Mesodermal cell (in vitro differentiated cells): ENCODE measurements around the gene CAMKMT.

Source experiments
- H3K27ac ChIP-seq: 2 replicates; pipeline ENCODE4 v1.7.0; 2013; ENCODE audit warnings: mild to moderate bottlenecking, low read depth, low read length, moderate library complexity; ENCODE audit not compliant: severe bottlenecking
- H3K36me3 ChIP-seq: 2 replicates; pipeline ENCODE4 v1.7.1; 2013; ENCODE audit warnings: mild to moderate bottlenecking, low read length, moderate library complexity; ENCODE audit not compliant: control insufficient read depth, insufficient read depth
- H3K4me1 ChIP-seq: one replicate; pipeline ENCODE4 v1.7.1; 2013; ENCODE audit warnings: mild to moderate bottlenecking, low read length; ENCODE audit not compliant: insufficient read depth, control insufficient read depth, poor library complexity, severe bottlenecking
- H3K4me3 ChIP-seq: 2 replicates; pipeline ENCODE4 v1.7.0; 2013; ENCODE audit warnings: low read length, control low read depth, mild to moderate bottlenecking; ENCODE audit not compliant: insufficient read depth, poor library complexity, severe bottlenecking; ENCODE audit errors: extremely low read depth
- H3K9me3 ChIP-seq: 2 replicates; pipeline ENCODE4 v1.7.1; 2013; ENCODE audit warnings: mild to moderate bottlenecking, low read length, moderate library complexity; ENCODE audit not compliant: control insufficient read depth
- WGBS, 2 experiments: methylation state at CpG; one replicate each; pipeline ENCODE4 v1.1.5; 2013; ENCODE audit warnings: missing lambda C conversion rate in 2 of 2; ENCODE audit not compliant: insufficient coverage in 2 of 2; 5-methylcytosine and 5-hydroxymethylcytosine counted together

The CAMKMT gene

DNA sequence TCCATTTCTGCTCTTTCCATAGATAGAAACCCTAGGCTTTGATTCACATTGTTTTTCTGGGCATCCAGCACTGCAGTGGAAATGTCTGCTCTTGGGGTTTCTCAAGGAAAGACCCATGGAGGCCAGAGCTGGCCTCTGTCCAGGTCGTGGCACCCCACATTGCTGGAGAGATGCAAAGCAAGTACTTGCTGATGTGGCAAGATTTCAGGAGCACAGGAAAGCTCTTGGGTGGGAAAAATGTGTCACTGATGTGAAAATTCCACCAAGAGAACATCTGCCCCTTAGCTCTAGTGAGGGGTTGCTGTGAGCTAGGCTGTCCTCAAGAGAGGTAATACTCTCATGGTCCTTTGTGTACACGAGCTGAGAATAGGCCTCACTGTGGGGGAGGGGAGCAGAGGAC lies 423.7 kb downstream of the CAMKMT start:
- 72 to 86% methylated on average over 1 to 2 of the region's 2 CpGs for WGBS, 2 experiments
- Histone ChIP-seq H3K4me3 (no peak overlapping the region), H3K4me1 (no peaks in the 10 kb centered on the region), H3K9me3 (no peaks in the 10 kb centered on the region), H3K36me3 (no peaks in the 10 kb centered on the region), H3K27ac (no peak overlapping the region)

- Histone ChIP-seq H3K4me3 (no peak overlapping the region), H3K9me3 (no peaks in the 10 kb centered on the region), H3K4me1 (no peaks in the 10 kb centered on the region), H3K36me3 (no peaks in the 10 kb centered on the region), H3K27ac (no peak overlapping the region)
- 92 to 93% methylated on average over 7 of the region's 7 CpGs for WGBS, 2 experiments
Observed at GRCh38 chr2:44786045-44786816, 424.5 kb downstream of the CAMKMT start.

- no peak overlapping the region for H3K27ac ChIP-seq
- no peak overlapping the region for H3K4me3 ChIP-seq
- no peaks in the 10 kb centered on the region for H3K4me1 ChIP-seq
- H3K36me3 ChIP-seq: no peaks in the 10 kb centered on the region
- no peaks in the 10 kb centered on the region for H3K9me3 ChIP-seq
- WGBS, 2 experiments: 96 to 98% methylated on average over 5 of the region's 5 CpGs
Observed at GRCh38 chr2:44786817-44787214, 425.1 kb downstream of the CAMKMT start.

- Histone ChIP-seq H3K4me3 (no peak overlapping the region), H3K27ac (no peak overlapping the region), H3K4me1 (no peaks in the 10 kb centered on the region), H3K9me3 (no peaks in the 10 kb centered on the region), H3K36me3 (no peaks in the 10 kb centered on the region)
- 93% methylated on average over 3 of the region's 6 CpGs for WGBS, 2 experiments
Observed at GRCh38 chr2:44787663-44788062, 425.9 kb downstream of the CAMKMT start.

- H3K9me3 ChIP-seq: no peaks in the 10 kb centered on the region
- no peaks in the 10 kb centered on the region for H3K4me1 ChIP-seq
- no peaks in the 10 kb centered on the region for H3K36me3 ChIP-seq
- no peak overlapping the region for H3K4me3 ChIP-seq
- no peak overlapping the region for H3K27ac ChIP-seq
- WGBS, 2 experiments: 54 to 75% methylated on average over 1 to 4 of the region's 5 CpGs
Observed at GRCh38 chr2:44789446-44789845, 427.7 kb downstream of the CAMKMT start.

- Histone ChIP-seq H3K36me3 (no peaks in the 10 kb centered on the region), H3K4me1 (no peaks in the 10 kb centered on the region), H3K27ac (no peak overlapping the region), H3K4me3 (no peak overlapping the region), H3K9me3 (no peaks in the 10 kb centered on the region)
- WGBS, 2 experiments: 36% methylated on average over 3 of the region's 7 CpGs; no CpG with 5 or more reads in 1 of the 2 experiments
Observed at GRCh38 chr2:44789971-44790721, 428.4 kb downstream of the CAMKMT start.

DNA sequence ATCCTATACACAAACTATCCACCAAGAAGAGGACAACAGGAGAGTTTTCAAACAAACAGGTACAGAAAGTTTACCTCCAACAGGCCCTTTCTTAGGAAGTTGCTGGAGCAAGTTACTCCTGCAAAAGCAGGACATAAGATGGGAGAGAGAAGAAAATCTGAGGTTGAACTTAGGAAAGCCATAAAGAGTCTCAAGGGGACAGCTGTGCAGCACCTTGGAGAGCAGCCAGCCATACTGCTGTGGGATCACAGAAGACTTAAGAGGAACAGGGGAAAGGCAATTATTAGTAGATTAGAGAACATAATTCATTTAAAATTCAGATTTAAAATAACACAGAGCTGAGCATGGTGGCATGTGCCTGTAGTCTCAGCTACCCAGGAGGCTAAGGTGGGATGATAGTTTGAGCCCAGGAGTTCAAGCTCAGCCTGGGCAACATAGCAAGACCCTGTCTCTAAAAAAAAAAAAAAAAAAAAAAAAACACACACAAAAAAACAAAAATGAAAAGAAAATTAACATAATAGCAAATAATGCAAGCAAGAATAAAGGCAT lies 431.6 kb downstream of the CAMKMT start:
- Histone ChIP-seq H3K4me1 (no peaks in the 10 kb centered on the region), H3K36me3 (no peaks in the 10 kb centered on the region), H3K27ac (no peak overlapping the region), H3K4me3 (no peak overlapping the region), H3K9me3 (no peaks in the 10 kb centered on the region)

GRCh38 chr2:44796771-44797170 lies 435.0 kb downstream of the CAMKMT start:
- Histone ChIP-seq H3K4me3 (no peak overlapping the region), H3K9me3 (no peaks in the 10 kb centered on the region), H3K36me3 (no peaks in the 10 kb centered on the region), H3K27ac (no peak overlapping the region), H3K4me1 (no peaks in the 10 kb centered on the region)
- WGBS, 2 experiments: 87% methylated on average over 4 of the region's 4 CpGs

DNA sequence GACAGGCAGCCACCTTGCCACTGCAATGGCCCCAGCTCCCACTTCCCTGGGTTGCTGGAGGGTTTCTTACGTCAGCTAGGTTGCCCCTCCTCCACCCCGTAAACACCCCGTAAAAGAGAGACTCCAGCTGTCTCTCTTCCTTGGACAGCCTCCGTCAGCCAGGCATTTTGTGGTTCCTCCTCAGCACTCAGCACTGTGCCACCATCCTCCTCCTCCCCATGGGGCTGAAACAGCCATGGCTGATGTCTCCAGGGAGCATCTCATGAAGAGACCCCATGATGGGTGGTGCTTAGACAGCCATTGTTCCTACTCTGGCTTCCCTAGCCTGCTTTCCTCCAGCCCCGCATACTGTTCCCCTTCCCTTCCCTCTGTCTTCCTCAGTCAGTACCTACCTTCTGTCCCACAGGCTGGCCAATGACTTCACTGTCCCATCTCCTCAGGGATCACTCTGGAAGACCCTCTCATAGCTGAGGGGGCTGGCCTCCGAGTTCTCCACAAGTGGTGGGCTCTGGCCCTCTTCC lies 436.5 kb downstream of the CAMKMT start:
- WGBS, 2 experiments: 80 to 83% methylated on average over 6 of the region's 6 CpGs
- Histone ChIP-seq H3K36me3 (no peaks in the 10 kb centered on the region), H3K4me3 (no peak overlapping the region), H3K27ac (no peak overlapping the region), H3K9me3 (no peaks in the 10 kb centered on the region), H3K4me1 (no peaks in the 10 kb centered on the region)

DNA sequence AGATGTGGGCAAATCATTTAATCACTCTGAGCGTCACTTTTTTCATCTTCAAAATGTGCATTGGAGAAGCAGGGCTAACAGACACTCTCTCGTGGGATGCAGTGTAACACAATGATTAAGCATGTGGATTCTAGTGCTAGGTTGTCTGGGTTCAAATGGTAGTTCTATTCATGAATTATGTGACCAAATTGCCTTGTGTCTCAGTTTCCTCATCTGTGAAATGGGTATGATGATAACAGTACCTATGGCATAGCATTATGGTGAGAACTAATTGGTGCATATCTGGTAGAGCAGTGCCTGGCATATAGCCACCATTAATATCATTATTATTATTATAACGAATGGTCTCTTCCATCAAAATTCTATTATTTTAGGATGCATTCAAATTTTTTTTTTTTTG lies 437.4 kb downstream of the CAMKMT start:
- Histone ChIP-seq H3K4me3 (no peak overlapping the region), H3K27ac (no peak overlapping the region), H3K36me3 (no peaks in the 10 kb centered on the region), H3K4me1 (no peaks in the 10 kb centered on the region), H3K9me3 (no peaks in the 10 kb centered on the region)
- 40 to 85% methylated on average over 1 to 2 of the region's 3 CpGs for WGBS, 2 experiments
